ENCODE measurements around the gene CACNG4.

CACNG4 gene

DNA sequence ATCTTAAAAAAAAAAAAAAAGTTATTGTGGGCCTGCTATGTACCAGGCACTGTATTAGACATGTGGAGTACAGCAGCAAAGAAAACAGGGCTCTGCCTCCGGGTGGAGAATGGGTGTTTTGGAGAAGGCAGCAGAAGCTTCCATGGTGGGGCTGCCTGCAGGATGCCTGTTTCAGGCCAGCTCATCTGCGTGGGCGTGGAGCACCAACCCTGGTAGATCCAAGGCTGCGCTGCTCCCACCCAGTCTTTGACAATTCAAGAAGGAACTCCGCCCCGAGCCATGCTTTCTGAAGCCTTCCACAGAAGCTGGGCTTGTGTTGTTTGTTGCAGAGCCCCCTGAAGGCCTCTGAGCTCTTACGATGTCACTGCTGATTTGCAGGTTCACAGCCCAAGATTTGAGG, 56.7 kb downstream of the CACNG4 start:
- Histone ChIP-seq H3K4me3 (ENCODE audit: low read depth, low read length) (no peak overlapping the region), H3K27ac (no peak overlapping the region), H3K36me3 (no peaks in the 10 kb centered on the region; the same call in 1 of the 2 replicates), H3K9me3 (ENCODE audit: severe bottlenecking) (no peaks in the 10 kb centered on the region), H3K27me3 (ENCODE audit: insufficient read depth, low read depth, severe bottlenecking) (no peaks in the 10 kb centered on the region)
- DNase-seq = no peak
- TF ChIP-seq CTCF (IDR thresholded peaks at IDR 0.05; ENCODE audit: low read depth, low read length) = no peak

- no peaks in the 10 kb centered on the region; the same call in 1 of the 2 replicates for H3K36me3 ChIP-seq
- no peaks in the 10 kb centered on the region for H3K9me3 ChIP-seq (ENCODE audit: severe bottlenecking)
- TF ChIP-seq CTCF (IDR thresholded peaks at IDR 0.05; ENCODE audit: low read depth, low read length) = no peak
- no peak overlapping the region for H3K4me3 ChIP-seq (ENCODE audit: low read depth, low read length)
- no peak for DNase-seq
- no peaks in the 10 kb centered on the region for H3K27me3 ChIP-seq (ENCODE audit: insufficient read depth, low read depth, severe bottlenecking)
- H3K27ac ChIP-seq = no peak overlapping the region
Observed at GRCh38 chr17:67021743-67022450, 57.4 kb downstream of the CACNG4 start.

DNA sequence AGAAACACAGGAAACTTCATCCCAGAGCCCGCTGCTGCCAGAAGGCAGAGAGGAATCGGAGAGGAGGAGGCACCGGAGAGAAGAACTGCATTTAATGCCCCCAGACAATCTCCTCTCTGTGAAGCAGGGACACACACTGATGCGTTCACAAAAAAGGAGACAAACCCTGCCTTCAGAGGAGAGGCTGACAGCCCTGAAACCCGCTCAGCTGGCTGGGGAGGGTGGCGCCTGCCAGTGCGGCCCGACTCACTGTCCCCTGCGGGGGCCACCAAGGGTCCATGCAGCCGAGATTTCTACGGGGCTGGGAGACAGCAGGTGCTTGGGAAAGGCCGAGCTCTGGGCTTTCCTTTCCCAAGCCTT, 57.9 kb downstream of the CACNG4 start:
- Histone ChIP-seq H3K27ac (no peak overlapping the region), H3K4me3 (ENCODE audit: low read depth, low read length) (no peak overlapping the region), H3K9me3 (ENCODE audit: severe bottlenecking) (no peaks in the 10 kb centered on the region), H3K27me3 (ENCODE audit: insufficient read depth, low read depth, severe bottlenecking) (no peaks in the 10 kb centered on the region), H3K36me3 (no peaks in the 10 kb centered on the region; the same call in 1 of the 2 replicates)
- no peak for TF ChIP-seq CTCF (IDR thresholded peaks at IDR 0.05; ENCODE audit: low read depth, low read length)
- DNase-seq = no peak

GRCh38 chr17:67024736-67025135, 60.2 kb downstream of the CACNG4 start:
- DNase-seq = no peak
- TF ChIP-seq CTCF (IDR thresholded peaks at IDR 0.05; ENCODE audit: low read depth, low read length) = no peak
- H3K4me3 ChIP-seq (ENCODE audit: low read depth, low read length) = no peak overlapping the region
- no peaks in the 10 kb centered on the region for H3K36me3 ChIP-seq
- no peaks in the 10 kb centered on the region for H3K9me3 ChIP-seq (ENCODE audit: severe bottlenecking)
- no peak overlapping the region for H3K27ac ChIP-seq
- H3K27me3 ChIP-seq (ENCODE audit: insufficient read depth, low read depth, severe bottlenecking) = no peaks in the 10 kb centered on the region

DNA sequence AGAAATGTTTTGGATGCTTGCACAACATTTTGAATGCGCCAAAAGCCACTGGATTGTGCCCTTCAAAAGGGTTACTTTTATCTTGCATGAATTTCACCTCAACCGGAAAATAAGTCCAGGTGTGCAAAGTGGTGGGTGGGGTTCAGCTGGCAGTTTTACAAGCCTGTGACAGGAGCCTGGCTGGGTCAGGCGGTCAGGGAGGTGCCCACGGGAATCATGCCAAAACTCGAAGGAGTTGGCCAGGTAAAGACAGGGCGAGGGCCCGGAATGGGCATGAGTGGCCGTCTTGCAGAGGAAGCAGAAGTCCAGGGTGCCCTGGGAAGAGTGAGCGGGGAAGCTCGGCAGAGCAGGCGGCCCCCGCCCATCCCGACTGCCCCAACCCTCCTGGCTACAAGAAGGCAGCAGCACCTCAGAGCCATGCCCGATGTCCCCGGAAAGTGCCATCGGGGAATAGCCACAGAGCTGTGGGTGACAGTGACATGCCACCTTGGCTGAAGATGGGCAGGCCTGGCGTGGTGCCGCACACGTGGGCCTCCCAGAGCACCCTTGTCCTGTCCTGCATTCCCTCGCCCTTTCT, 60.8 kb downstream of the CACNG4 start:
- DNase-seq = no peak
- Histone ChIP-seq H3K36me3 (no peaks in the 10 kb centered on the region), H3K27ac (no peak overlapping the region), H3K9me3 (ENCODE audit: severe bottlenecking) (no peaks in the 10 kb centered on the region), H3K4me3 (ENCODE audit: low read depth, low read length) (no peak overlapping the region), H3K27me3 (ENCODE audit: insufficient read depth, low read depth, severe bottlenecking) (no peaks in the 10 kb centered on the region)
- TF ChIP-seq CTCF (IDR thresholded peaks at IDR 0.05; ENCODE audit: low read depth, low read length) = no peak

- H3K36me3 ChIP-seq = no peaks in the 10 kb centered on the region
- no peak overlapping the region for H3K27ac ChIP-seq
- TF ChIP-seq CTCF (IDR thresholded peaks at IDR 0.05; ENCODE audit: low read depth, low read length) = no peak
- H3K27me3 ChIP-seq (ENCODE audit: insufficient read depth, low read depth, severe bottlenecking) = no peaks in the 10 kb centered on the region
- H3K9me3 ChIP-seq (ENCODE audit: severe bottlenecking) = no peaks in the 10 kb centered on the region
- DNase-seq = no peak
- no peak overlapping the region for H3K4me3 ChIP-seq (ENCODE audit: low read depth, low read length)
Observed at GRCh38 chr17:67026341-67026740, 61.8 kb downstream of the CACNG4 start.
